Fibroblast of the aortic adventitia (primary cell): ENCODE data around the gene RPS27L. TPM values are rescaled to one million over a fixed set of nuclear protein-coding genes. Genes with fewer than 3 reads are reported as not detected.
"Not testable (repeated sequence)": the region's sequence is repeated elsewhere in the genome, so short reads cannot be mapped to it uniquely, and the experiment has no call there.

ENCODE experiments used
- DNase-seq: peaks from one replicate; pipeline ENCODE4 v3.0.0-alpha.2; 2010; ENCODE audit warnings: low read depth
- H3K4me3 ChIP-seq: 2 replicates; pipeline ENCODE4 v1.5.1; 2011; ENCODE audit warnings: low read depth, mild to moderate bottlenecking, control low read depth, low read length, moderate library complexity
- CTCF ChIP-seq: IDR thresholded peaks from 2 replicates; pipeline ENCODE4 v1.5.1; 2011; ENCODE audit warnings: mild to moderate bottlenecking, low read length, control low read depth, inconsistent platforms; ENCODE audit not compliant: insufficient read depth
- total RNA-seq: library from RNA; depleted of rRNA; stranded (reverse); fragments of >200 nt; gene quantifications from 2 replicates; pipeline ENCODE4 v1.2.3, GENCODE V29; 2012; ENCODE audit warnings: low replicate concordance

The RPS27L gene
- total RNA-seq, 1 donor: 193 TPM

GRCh38 chr15:63112871-63113270 lies 44.4 kb downstream of the RPS27L start:
- no peak for TF ChIP-seq CTCF
- DNase-seq: peak; percentile 41

GRCh38 chr15:63111481-63111880 lies 45.8 kb downstream of the RPS27L start:
- DNase-seq: no peak
- H3K4me3 ChIP-seq: no peak overlapping the region
- no peak for TF ChIP-seq CTCF

More at GRCh38 chr15:63112871-63113270, 44.4 kb downstream of the RPS27L start:
- H3K4me3 ChIP-seq: no peak overlapping the region

GRCh38 chr15:63110428-63111026 lies 46.8 kb downstream of the RPS27L start:
- DNase-seq: no peak
- no peak for TF ChIP-seq CTCF
- H3K4me3 ChIP-seq: no peak overlapping the region

GRCh38 chr15:63109920-63110319 lies 47.4 kb downstream of the RPS27L start:
- DNase-seq: peak; percentile 41
- TF ChIP-seq CTCF: no peak
- no peak overlapping the region for H3K4me3 ChIP-seq

- H3K4me3 ChIP-seq: no peak overlapping the region
- no peak for TF ChIP-seq CTCF
- DNase-seq: no peak
These were observed 47.8 kb downstream of the RPS27L start for GRCh38 chr15:63109498-63109897.

- no peak for TF ChIP-seq CTCF
- peak; percentile 100 for DNase-seq
- no peak overlapping the region for H3K4me3 ChIP-seq
These were observed 49.3 kb downstream of the RPS27L start for GRCh38 chr15:63107895-63108546.

GRCh38 chr15:63105354-63105753 lies 51.9 kb downstream of the RPS27L start:
- not testable (repeated sequence) for DNase-seq, H3K4me3 ChIP-seq
